ENCODE data around the gene MIDN.
A peak's percentile ranks its signal among the peaks of the same experiment; 100 is the strongest.

MIDN gene

DNA sequence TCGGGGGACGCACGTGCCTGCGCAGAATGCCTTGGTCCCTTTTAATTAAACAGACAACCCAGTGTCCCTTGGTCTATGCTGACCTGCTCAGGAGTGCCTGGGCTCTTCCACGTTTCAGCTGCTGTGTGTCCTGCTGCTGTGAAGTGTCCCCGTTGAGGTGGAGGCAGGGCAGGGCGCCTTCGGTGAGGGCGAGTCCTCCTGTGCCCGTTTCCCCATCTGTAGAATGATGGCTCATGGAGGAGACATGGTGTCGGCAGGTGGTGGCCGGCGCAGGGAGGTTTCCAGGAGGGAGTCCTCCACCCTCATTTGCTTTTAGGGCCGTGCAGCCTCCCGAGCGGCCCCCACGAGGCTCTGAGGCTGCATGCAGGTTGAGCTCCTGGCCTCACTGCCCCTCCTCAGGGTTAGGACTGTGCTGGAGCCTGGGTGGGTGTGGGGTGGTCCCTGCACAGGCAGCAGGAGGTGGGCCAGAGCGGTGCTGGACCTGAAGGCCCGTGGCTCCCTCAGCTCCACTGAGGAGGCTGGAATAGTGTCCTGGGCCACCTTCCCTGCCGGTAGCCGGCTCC lies 34.0 kb upstream of the MIDN start:
- peaks cover 54% of the 10 kb centered on the region for H3K79me1 ChIP-seq (ENCODE audit: low read depth, low read length)
- no peak for DNase-seq (ENCODE audit: low spot score)
- no CpG with 5 or more reads among the region's 21 CpGs for WGBS, 2 donors (ENCODE audit: extremely low coverage in 2 of 2, insufficient read length in 2 of 2, insufficient replicate concordance in 1 of 2)

DNA sequence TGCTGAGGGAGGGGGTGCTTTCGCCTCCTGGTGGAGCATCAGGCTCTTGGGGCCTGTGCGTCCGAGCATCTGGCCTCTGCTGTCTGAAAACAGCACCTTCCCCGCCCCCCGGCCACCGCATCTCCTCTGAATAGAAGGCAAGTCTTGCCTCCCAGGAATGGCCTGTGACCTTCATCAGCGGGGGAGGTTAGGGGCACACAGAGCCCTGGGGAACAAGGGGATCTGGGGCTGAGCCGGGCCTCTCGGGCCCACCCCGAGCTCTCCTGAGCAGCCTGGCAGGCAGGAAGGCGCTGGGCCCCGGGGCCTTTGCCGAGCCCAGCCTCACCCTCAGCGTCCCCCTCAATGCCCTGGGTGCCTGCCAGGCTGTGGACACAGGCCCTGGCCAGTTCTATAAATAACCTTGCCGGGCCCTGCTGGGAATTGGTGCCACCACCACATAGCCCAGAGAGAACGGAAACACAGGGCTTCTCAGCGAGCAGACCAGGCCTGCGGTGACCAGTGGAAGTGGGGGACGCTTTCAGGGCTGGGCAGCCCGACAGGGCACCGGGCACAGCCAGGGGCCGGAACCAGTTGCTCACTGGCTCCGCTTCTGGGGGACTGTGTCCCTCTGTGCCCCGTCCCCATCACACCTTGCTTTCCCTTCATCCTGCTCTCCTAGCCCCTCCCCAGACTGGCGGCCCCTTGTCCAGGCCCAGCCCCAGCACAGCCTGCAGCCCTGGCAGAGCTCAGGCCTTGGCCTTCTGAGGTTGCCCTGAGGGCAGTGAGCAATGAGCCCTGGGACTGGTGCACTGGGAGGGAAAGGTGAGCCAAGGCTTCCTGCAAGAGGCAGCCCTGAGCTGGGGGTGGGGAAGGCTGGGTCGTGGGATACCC lies 33.3 kb upstream of the MIDN start:
- peak overlapping the region; percentile 63 for H2AK5ac ChIP-seq (ENCODE audit: low read depth, low read length)
- peaks cover 53% of the 10 kb centered on the region for H3K79me1 ChIP-seq (ENCODE audit: low read depth, low read length)
- peak overlapping the region; percentile 90 for H3K18ac ChIP-seq (ENCODE audit: low read length)
- no peaks in the 10 kb centered on the region for H3K27me3 ChIP-seq (ENCODE audit: control insufficient read depth in 3 of 3, insufficient read depth in 3 of 3, low read depth in 1 of 3, low read length in 3 of 3)
- H2BK12ac ChIP-seq (ENCODE audit: low read length) = no peak overlapping the region
- H3K27ac ChIP-seq (replicated peaks; ENCODE audit: low read length) = no peak overlapping the region
- H3K23ac ChIP-seq (ENCODE audit: low read depth, low read length, poor library complexity) = peak overlapping the region; percentile 65
- H2BK15ac ChIP-seq (ENCODE audit: low read length) = peak overlapping the region; percentile 67
- H3K4me2 ChIP-seq (ENCODE audit: insufficient read depth, low read length, poor library complexity, severe bottlenecking) = no peak overlapping the region
- peaks cover 13 to 17% of the 10 kb centered on the region in 2 donors for H3K4me1 ChIP-seq (ENCODE audit: control insufficient read depth in 2 of 2, insufficient read depth in 1 of 2, low read depth in 1 of 2, low read length in 2 of 2)
- H3K14ac ChIP-seq (ENCODE audit: low read length) = peak overlapping the region; percentile 71
- no peak overlapping the region for H2BK120ac ChIP-seq (ENCODE audit: low read depth, low read length)
- H4K91ac ChIP-seq (ENCODE audit: low read depth, low read length, poor library complexity) = no peak overlapping the region
- H2AFZ ChIP-seq (ENCODE audit: low read length) = no peak overlapping the region
- H2BK5ac ChIP-seq (ENCODE audit: low read length) = peak overlapping the region; percentile 66
- no peak overlapping the region for H3K4me3 ChIP-seq (ENCODE audit: low read length in 2 of 2)
- no CpG with 5 or more reads among the region's 26 CpGs for WGBS, 2 donors (ENCODE audit: extremely low coverage in 2 of 2, insufficient read length in 2 of 2, insufficient replicate concordance in 1 of 2)
- no peak overlapping the region for H4K8ac ChIP-seq (ENCODE audit: low read depth, low read length)
- H3K4ac ChIP-seq (ENCODE audit: low read length) = peak overlapping the region; percentile 97
- peaks cover 0 to 2% of the 10 kb centered on the region in 2 donors for H3K9me3 ChIP-seq (replicated peaks in 1 of 2; ENCODE audit: control insufficient read depth in 2 of 2, insufficient read depth in 1 of 2, low read depth in 1 of 2, low read length in 2 of 2)
- peak overlapping the region; percentile 70 for H3K9ac ChIP-seq (ENCODE audit: low read depth, low read length, poor library complexity)
- H3K36me3 ChIP-seq (replicated peaks in 1 of 2; ENCODE audit: control insufficient read depth in 2 of 2, insufficient read depth in 2 of 2, low read length in 2 of 2) = peaks cover 2 to 43% of the 10 kb centered on the region in 2 donors
- no peak for DNase-seq (ENCODE audit: low spot score)

More for the DNA sequence above, 34.0 kb upstream of the MIDN start:
- Histone ChIP-seq H3K4ac (ENCODE audit: low read length) (no peak overlapping the region), H2AK5ac (ENCODE audit: low read depth, low read length) (peak overlapping the region; percentile 63), H3K4me1 (ENCODE audit: control insufficient read depth in 2 of 2, insufficient read depth in 1 of 2, low read depth in 1 of 2, low read length in 2 of 2) (peaks cover 13 to 21% of the 10 kb centered on the region in 2 donors), H2BK5ac (ENCODE audit: low read length) (peak overlapping the region; percentile 66), H3K9me3 (replicated peaks in 1 of 2; ENCODE audit: control insufficient read depth in 2 of 2, insufficient read depth in 1 of 2, low read depth in 1 of 2, low read length in 2 of 2) (peaks cover 0 to 2% of the 10 kb centered on the region in 2 donors), H2BK15ac (ENCODE audit: low read length) (peak overlapping the region; percentile 67), H3K27ac (replicated peaks; ENCODE audit: low read length) (no peak overlapping the region), H3K23ac (ENCODE audit: low read depth, low read length, poor library complexity) (peak overlapping the region; percentile 65), H2AFZ (ENCODE audit: low read length) (no peak overlapping the region), H2BK12ac (ENCODE audit: low read length) (no peak overlapping the region), H3K4me3 (ENCODE audit: low read length in 2 of 2) (no peak overlapping the region), H3K18ac (ENCODE audit: low read length) (peak overlapping the region; percentile 90), H3K14ac (ENCODE audit: low read length) (peak overlapping the region; percentile 71), H3K27me3 (ENCODE audit: control insufficient read depth in 3 of 3, insufficient read depth in 3 of 3, low read depth in 1 of 3, low read length in 3 of 3) (no peaks in the 10 kb centered on the region), H4K8ac (ENCODE audit: low read depth, low read length) (no peak overlapping the region), H2BK120ac (ENCODE audit: low read depth, low read length) (peak overlapping the region; percentile 47), H3K36me3 (replicated peaks in 1 of 2; ENCODE audit: control insufficient read depth in 2 of 2, insufficient read depth in 2 of 2, low read length in 2 of 2) (peaks cover 6 to 49% of the 10 kb centered on the region in 2 donors), H3K4me2 (ENCODE audit: insufficient read depth, low read length, poor library complexity, severe bottlenecking) (no peak overlapping the region), H3K9ac (ENCODE audit: low read depth, low read length, poor library complexity) (peak overlapping the region; percentile 70), H4K91ac (ENCODE audit: low read depth, low read length, poor library complexity) (no peak overlapping the region)

DNA sequence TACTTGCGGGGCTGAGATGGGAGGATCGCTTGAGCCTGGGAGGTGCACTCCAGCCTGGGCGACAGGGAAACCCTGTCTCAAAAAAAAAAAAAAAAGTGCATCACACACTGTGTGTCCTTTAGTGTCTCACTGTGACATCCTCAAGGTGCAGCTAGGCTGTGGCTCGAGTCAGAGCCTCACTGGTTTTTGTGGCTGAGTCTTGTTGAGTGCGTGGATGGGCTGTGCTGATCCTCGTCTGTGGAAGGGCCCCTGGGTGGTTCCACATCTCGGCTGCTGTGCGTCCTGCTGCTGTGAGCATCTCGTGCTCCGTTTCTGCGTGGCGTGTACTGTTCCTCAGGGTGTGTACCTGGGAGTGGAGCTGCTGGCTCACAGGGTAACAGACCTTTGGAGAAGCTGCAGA lies 31.6 kb upstream of the MIDN start:
- H3K4me1 ChIP-seq (ENCODE audit: control insufficient read depth in 2 of 2, insufficient read depth in 1 of 2, low read depth in 1 of 2, low read length in 2 of 2) = peaks cover 13 to 17% of the 10 kb centered on the region in 2 donors

DNA sequence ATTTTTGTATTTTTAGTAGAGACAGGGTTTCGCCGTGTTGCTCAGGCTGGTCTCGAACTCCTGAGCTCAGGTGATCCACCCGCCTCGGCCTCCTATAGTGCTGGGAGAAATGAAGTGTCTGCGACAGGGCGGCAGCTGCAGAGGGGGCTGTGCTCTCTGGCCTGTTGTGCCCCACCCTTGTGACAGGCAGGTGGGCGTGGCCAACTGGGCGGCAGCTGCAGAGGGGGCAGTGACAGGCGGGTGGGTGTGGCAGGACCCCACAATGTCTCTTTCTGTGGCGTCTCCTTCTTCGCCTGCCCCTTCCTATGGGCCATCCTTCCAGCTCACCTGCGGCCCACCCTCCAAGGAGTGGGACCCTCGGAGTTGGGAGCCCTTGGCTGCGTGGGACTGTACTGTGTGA lies 31.0 kb upstream of the MIDN start:
- Histone ChIP-seq H3K27ac (replicated peaks; ENCODE audit: low read length) (no peak overlapping the region), H3K4ac (ENCODE audit: low read length) (no peak overlapping the region), H3K14ac (ENCODE audit: low read length) (peak overlapping the region; percentile 31), H3K27me3 (ENCODE audit: control insufficient read depth in 3 of 3, insufficient read depth in 3 of 3, low read depth in 1 of 3, low read length in 3 of 3) (no peaks in the 10 kb centered on the region), H3K4me3 (ENCODE audit: low read length in 2 of 2) (no peak overlapping the region), H2AFZ (ENCODE audit: low read length) (no peak overlapping the region), H3K36me3 (replicated peaks in 1 of 2; ENCODE audit: control insufficient read depth in 2 of 2, insufficient read depth in 2 of 2, low read length in 2 of 2) (peaks cover 7 to 42% of the 10 kb centered on the region in 2 donors), H3K9ac (ENCODE audit: low read depth, low read length, poor library complexity) (peak overlapping the region; percentile 60), H2BK15ac (ENCODE audit: low read length) (no peak overlapping the region), H3K9me3 (replicated peaks in 1 of 2; ENCODE audit: control insufficient read depth in 2 of 2, insufficient read depth in 1 of 2, low read depth in 1 of 2, low read length in 2 of 2) (peaks cover 0 to 2% of the 10 kb centered on the region in 2 donors), H2BK120ac (ENCODE audit: low read depth, low read length) (no peak overlapping the region), H2AK5ac (ENCODE audit: low read depth, low read length) (no peak overlapping the region), H3K23ac (ENCODE audit: low read depth, low read length, poor library complexity) (no peak overlapping the region), H3K79me1 (ENCODE audit: low read depth, low read length) (peaks cover 42% of the 10 kb centered on the region), H4K91ac (ENCODE audit: low read depth, low read length, poor library complexity) (no peak overlapping the region), H4K8ac (ENCODE audit: low read depth, low read length) (no peak overlapping the region), H3K4me2 (ENCODE audit: insufficient read depth, low read length, poor library complexity, severe bottlenecking) (peak overlapping the region; percentile 11), H3K4me1 (ENCODE audit: control insufficient read depth in 2 of 2, insufficient read depth in 1 of 2, low read depth in 1 of 2, low read length in 2 of 2) (peaks cover 13 to 17% of the 10 kb centered on the region in 2 donors), H2BK12ac (ENCODE audit: low read length) (no peak overlapping the region), H2BK5ac (ENCODE audit: low read length) (no peak overlapping the region), H3K18ac (ENCODE audit: low read length) (no peak overlapping the region)
- no peak for DNase-seq (ENCODE audit: low spot score)
- no CpG with 5 or more reads among the region's 15 CpGs for WGBS, 2 donors (ENCODE audit: extremely low coverage in 2 of 2, insufficient read length in 2 of 2, insufficient replicate concordance in 1 of 2)

More for the DNA sequence above, 31.6 kb upstream of the MIDN start:
- Histone ChIP-seq H3K9me3 (replicated peaks in 1 of 2; ENCODE audit: control insufficient read depth in 2 of 2, insufficient read depth in 1 of 2, low read depth in 1 of 2, low read length in 2 of 2) (peaks cover 0 to 2% of the 10 kb centered on the region in 2 donors), H3K36me3 (replicated peaks in 1 of 2; ENCODE audit: control insufficient read depth in 2 of 2, insufficient read depth in 2 of 2, low read length in 2 of 2) (peaks cover 7 to 42% of the 10 kb centered on the region in 2 donors), H3K4me3 (ENCODE audit: low read length in 2 of 2) (no peak overlapping the region), H4K8ac (ENCODE audit: low read depth, low read length) (no peak overlapping the region), H3K4ac (ENCODE audit: low read length) (no peak overlapping the region), H3K23ac (ENCODE audit: low read depth, low read length, poor library complexity) (peak overlapping the region; percentile 55), H2BK12ac (ENCODE audit: low read length) (no peak overlapping the region), H4K91ac (ENCODE audit: low read depth, low read length, poor library complexity) (no peak overlapping the region), H3K18ac (ENCODE audit: low read length) (no peak overlapping the region), H2AFZ (ENCODE audit: low read length) (no peak overlapping the region), H3K27ac (replicated peaks; ENCODE audit: low read length) (no peak overlapping the region), H2AK5ac (ENCODE audit: low read depth, low read length) (no peak overlapping the region), H3K4me2 (ENCODE audit: insufficient read depth, low read length, poor library complexity, severe bottlenecking) (no peak overlapping the region), H2BK15ac (ENCODE audit: low read length) (no peak overlapping the region), H2BK5ac (ENCODE audit: low read length) (peak overlapping the region; percentile 75), H3K79me1 (ENCODE audit: low read depth, low read length) (peaks cover 44% of the 10 kb centered on the region), H2BK120ac (ENCODE audit: low read depth, low read length) (no peak overlapping the region), H3K27me3 (ENCODE audit: control insufficient read depth in 3 of 3, insufficient read depth in 3 of 3, low read depth in 1 of 3, low read length in 3 of 3) (no peaks in the 10 kb centered on the region), H3K14ac (ENCODE audit: low read length) (no peak overlapping the region), H3K9ac (ENCODE audit: low read depth, low read length, poor library complexity) (no peak overlapping the region)
- no peak for DNase-seq (ENCODE audit: low spot score)
- no CpG with 5 or more reads among the region's 12 CpGs for WGBS, 2 donors (ENCODE audit: extremely low coverage in 2 of 2, insufficient read length in 2 of 2, insufficient replicate concordance in 1 of 2)

Data from neuronal stem cell (in vitro differentiated cells).